ENCODE measurements around the gene RUNX1.

- TF ChIP-seq ETV6 (conservative IDR thresholded peaks at IDR 0.05 in 1 of 2, IDR thresholded peaks at IDR 0.05 in 1 of 2; ENCODE audit: borderline replicate concordance in 1 of 2, low read depth in 1 of 2) (no peak), TCF12 (IDR thresholded peaks at IDR 0.05; ENCODE audit: low read depth, low read length) (no peak), SIN3A (IDR thresholded peaks at IDR 0.05; ENCODE audit: low read depth, low read length) (no peak)
These were observed 43.4 kb downstream of the RUNX1 start for GRCh38 chr21:35005560-35006224.

Measured in GM12878 (cell line).